Measurements from ENCODE around the gene BTBD16.

GRCh38 chr10:122349758-122350369 is 78.8 kb downstream of the BTBD16 start:
- TF ChIP-seq POLR2AphosphoS5 (IDR thresholded peaks at IDR 0.05): no peak
- no peak for TF ChIP-seq CTCF (IDR thresholded peaks at IDR 0.05)

Measured in sigmoid colon (tissue), 4 donors.